Progenitor cell of endocrine pancreas (in vitro differentiated cells): ENCODE results near the gene INSYN1. TPM values are rescaled to one million over a fixed set of nuclear protein-coding genes. Genes with fewer than 3 reads are reported as not detected.
A peak's percentile ranks its signal among the peaks of the same experiment; 100 is the strongest.
"Not testable (repeated sequence)": the region's sequence is repeated elsewhere in the genome, so short reads cannot be mapped to it uniquely, and the experiment has no call there.

ENCODE experiments used
- DNase-seq: peaks from one replicate; pipeline ENCODE4 v3.0.0; 2021; ENCODE audit warnings: low spot score; ENCODE audit not compliant: unreplicated experiment
- H3K27ac Mint-ChIP-seq: 2 replicates; pipeline ENCODE4 v1.8.0; 2021; ENCODE audit warnings: mild to moderate bottlenecking, moderate library complexity, mixed read lengths
- H3K27me3 Mint-ChIP-seq: 2 replicates; pipeline ENCODE4 v1.8.0; 2021; ENCODE audit warnings: mixed read lengths
- H3K36me3 Mint-ChIP-seq: 2 replicates; pipeline ENCODE4 v1.8.0; 2022; ENCODE audit warnings: mixed read lengths; ENCODE audit not compliant: insufficient read depth
- H3K4me1 Mint-ChIP-seq: 2 replicates; pipeline ENCODE4 v1.8.0; 2021; ENCODE audit warnings: low read depth, mixed read lengths
- H3K4me3 Mint-ChIP-seq: 2 replicates; pipeline ENCODE4 v1.8.0; 2021; ENCODE audit warnings: low read depth, mild to moderate bottlenecking, moderate library complexity, mixed read lengths
- H3K9me3 Mint-ChIP-seq: 2 replicates; pipeline ENCODE4 v1.8.0; 2021; ENCODE audit warnings: low read depth, mixed read lengths
- total RNA-seq: library from RNA; stranded (reverse); gene quantifications from 2 replicates; pipeline ENCODE4 v1.2.1, GENCODE V29; 2021
- TF ChIP-seq, protein P1 (sequence below): fragments of 200-600 bp; sonication (generic); IDR thresholded peaks from one replicate; pipeline ENCODE4 v1.5.0; 2021; ENCODE audit warnings: antibody characterized with exemption, mild to moderate bottlenecking; ENCODE audit not compliant: unreplicated experiment

INSYN1 gene
- total RNA-seq, 1 donor from 2014 or later = 3.7 TPM

DNA sequence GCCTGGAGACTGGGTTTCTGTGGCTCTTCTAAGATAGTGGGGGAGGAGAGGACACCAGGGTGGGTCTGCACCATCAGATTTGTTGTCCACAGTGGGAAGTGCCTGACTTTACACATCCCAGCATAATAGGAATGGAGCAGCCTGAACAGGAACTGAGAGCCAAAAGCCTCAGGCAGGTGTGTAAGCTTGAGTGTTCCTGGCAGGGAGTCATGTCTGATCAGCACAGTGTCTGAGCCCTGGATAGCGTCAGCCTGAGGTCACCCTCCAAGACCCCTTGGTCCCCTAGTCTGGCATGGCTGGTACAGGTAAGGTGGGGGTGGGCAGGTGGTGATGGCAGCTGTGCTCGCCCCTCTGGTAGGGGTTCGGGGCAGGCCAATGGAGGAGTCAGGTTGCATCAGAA lies 20.2 kb downstream of the INSYN1 start:
- H3K27me3 Mint-ChIP-seq = peaks cover 4% of the 10 kb centered on the region
- H3K36me3 Mint-ChIP-seq = no peaks in the 10 kb centered on the region
- H3K27ac Mint-ChIP-seq = peak overlapping the region; percentile 16
- TF ChIP-seq, protein P1, sequence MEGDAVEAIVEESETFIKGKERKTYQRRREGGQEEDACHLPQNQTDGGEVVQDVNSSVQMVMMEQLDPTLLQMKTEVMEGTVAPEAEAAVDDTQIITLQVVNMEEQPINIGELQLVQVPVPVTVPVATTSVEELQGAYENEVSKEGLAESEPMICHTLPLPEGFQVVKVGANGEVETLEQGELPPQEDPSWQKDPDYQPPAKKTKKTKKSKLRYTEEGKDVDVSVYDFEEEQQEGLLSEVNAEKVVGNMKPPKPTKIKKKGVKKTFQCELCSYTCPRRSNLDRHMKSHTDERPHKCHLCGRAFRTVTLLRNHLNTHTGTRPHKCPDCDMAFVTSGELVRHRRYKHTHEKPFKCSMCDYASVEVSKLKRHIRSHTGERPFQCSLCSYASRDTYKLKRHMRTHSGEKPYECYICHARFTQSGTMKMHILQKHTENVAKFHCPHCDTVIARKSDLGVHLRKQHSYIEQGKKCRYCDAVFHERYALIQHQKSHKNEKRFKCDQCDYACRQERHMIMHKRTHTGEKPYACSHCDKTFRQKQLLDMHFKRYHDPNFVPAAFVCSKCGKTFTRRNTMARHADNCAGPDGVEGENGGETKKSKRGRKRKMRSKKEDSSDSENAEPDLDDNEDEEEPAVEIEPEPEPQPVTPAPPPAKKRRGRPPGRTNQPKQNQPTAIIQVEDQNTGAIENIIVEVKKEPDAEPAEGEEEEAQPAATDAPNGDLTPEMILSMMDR = no peak
- no peaks in the 10 kb centered on the region for H3K9me3 Mint-ChIP-seq
- no peaks in the 10 kb centered on the region for H3K4me1 Mint-ChIP-seq
- H3K4me3 Mint-ChIP-seq = no peak overlapping the region
- no peak for DNase-seq

DNA sequence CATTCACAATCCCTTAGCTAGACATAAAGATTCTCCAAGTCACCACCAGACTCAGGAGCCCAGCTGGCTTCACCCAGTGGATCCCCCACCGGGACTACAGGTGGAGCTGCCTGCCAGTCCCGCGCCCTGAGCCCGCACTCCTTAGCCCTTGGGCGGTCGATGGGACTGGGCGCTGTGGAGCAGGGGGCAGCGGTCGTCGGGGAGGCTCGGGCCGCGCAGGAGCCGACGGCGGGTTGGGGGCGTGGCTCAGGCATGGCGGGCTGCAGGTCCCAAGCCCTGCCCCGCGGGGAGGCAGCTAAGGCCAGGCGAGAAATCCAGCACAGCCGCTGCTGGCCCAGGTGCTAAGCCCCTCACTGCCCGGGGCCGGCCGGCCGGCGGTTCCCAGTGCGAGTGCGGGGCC lies 21.1 kb downstream of the INSYN1 start:
- not testable (repeated sequence) for H3K9me3 Mint-ChIP-seq, H3K36me3 Mint-ChIP-seq, H3K27ac Mint-ChIP-seq, H3K4me3 Mint-ChIP-seq, H3K27me3 Mint-ChIP-seq, H3K4me1 Mint-ChIP-seq, DNase-seq

DNA sequence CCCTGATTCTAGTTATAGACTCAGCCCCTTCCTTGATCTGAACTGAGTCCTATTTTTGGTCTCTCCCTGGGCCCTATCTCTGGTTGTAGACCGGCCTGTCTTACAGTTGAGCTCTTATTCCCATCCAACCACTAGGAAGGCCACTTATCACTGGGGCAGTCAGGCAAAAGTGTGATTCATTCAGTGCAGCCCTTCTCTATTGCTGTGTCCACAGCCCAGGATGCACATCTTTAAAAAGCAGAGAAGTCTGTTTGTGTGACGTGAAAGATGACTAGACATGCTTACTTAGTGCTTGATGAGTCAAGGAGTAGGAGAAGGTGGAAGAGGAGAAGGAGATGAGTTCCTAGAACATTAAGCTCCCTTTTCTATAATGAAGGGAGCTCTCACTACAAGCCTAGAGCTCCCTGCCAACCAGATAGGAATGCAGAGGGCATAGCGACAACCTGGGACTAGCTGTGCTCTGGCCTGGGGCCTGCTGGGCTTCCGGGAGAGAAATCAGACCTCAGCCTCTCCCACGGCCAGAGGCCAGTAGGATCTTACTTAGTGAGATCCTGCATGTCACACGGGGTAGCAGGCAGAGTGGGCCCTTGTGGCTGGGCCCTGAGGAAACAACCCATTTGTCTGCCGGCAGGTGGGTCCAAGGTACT lies 25.7 kb downstream of the INSYN1 start:
- no peak overlapping the region for H3K4me3 Mint-ChIP-seq
- H3K27me3 Mint-ChIP-seq = no peaks in the 10 kb centered on the region
- no peaks in the 10 kb centered on the region for H3K9me3 Mint-ChIP-seq
- H3K4me1 Mint-ChIP-seq = peaks cover 1% of the 10 kb centered on the region
- no peaks in the 10 kb centered on the region for H3K36me3 Mint-ChIP-seq
- TF ChIP-seq, protein P1 = no peak
- no peak for DNase-seq
- H3K27ac Mint-ChIP-seq = no peak overlapping the region

DNA sequence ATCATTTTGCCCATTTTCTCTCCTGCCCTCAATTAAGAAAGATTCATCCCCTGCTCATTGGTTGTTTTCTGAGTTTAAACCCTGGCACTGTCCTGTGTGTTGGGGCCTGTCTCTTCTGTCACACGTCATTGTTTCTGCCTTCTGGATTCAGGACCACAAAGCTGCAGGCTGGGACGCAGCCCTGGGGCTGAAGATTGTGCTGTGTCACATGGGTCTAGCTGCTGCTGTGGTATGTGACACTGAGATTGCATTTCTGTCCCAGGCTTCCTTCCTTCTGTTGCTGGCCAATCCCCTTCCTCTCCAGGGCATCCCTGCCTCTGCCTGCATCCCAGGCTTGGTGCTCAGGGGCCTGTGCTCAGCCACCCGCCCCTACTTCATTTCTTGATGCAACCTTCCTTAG lies 28.9 kb downstream of the INSYN1 start:
- Mint-ChIP-seq H3K4me1 (peaks cover 1% of the 10 kb centered on the region), H3K27me3 (no peaks in the 10 kb centered on the region), H3K27ac (peak overlapping the region; percentile 72), H3K4me3 (no peak overlapping the region), H3K36me3 (no peaks in the 10 kb centered on the region), H3K9me3 (no peaks in the 10 kb centered on the region)
- no peak for DNase-seq
- TF ChIP-seq, protein P1 = no peak

DNA sequence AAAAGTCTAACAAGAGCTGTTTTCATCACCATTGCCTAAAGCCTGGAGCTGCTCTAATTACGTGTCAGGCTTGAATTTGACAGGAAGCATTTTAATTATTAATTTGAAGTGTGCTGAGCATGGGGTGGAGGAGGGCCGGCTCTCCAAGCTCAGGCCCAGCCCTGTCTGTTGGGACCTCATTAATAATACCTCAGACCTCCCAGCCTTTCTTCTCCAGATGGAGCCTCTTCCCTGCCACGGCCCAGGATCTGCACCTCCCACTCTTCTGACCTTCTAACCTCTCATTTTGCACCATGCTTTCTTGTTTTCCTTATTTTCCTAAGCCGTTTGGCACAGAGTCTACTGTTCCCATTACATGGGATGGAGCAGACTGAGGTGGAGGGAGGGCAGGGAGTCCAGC lies 30.0 kb downstream of the INSYN1 start:
- no peak overlapping the region for H3K4me3 Mint-ChIP-seq
- no peaks in the 10 kb centered on the region for H3K27me3 Mint-ChIP-seq
- peaks cover 3% of the 10 kb centered on the region for H3K4me1 Mint-ChIP-seq
- no peak overlapping the region for H3K27ac Mint-ChIP-seq
- DNase-seq = no peak
- H3K9me3 Mint-ChIP-seq = no peaks in the 10 kb centered on the region
- TF ChIP-seq, protein P1 = no peak
- H3K36me3 Mint-ChIP-seq = no peaks in the 10 kb centered on the region

DNA sequence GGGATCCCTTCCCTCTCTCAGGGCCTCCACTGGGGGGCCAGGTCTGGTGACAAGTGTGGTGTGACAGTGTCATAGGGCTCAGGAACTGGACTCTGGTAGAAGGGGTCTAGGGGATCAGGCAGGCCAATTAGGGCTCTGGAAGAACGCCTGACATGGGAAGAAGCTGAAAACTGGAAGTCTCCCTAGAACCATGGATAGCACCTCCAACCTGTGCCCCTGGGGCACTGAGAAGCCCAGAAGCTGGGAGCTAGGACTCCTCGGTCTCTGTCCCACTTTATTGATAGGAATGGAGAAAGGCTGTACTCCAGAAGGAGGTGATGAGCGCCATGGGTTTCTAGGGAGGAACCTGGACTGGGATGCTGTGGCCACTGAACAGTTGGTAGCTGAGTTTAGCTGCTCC lies 30.7 kb downstream of the INSYN1 start:
- no peak for DNase-seq
- Mint-ChIP-seq H3K4me1 (peaks cover 3% of the 10 kb centered on the region), H3K27ac (no peak overlapping the region), H3K27me3 (no peaks in the 10 kb centered on the region), H3K4me3 (no peak overlapping the region), H3K9me3 (no peaks in the 10 kb centered on the region), H3K36me3 (no peaks in the 10 kb centered on the region)
- TF ChIP-seq, protein P1 = no peak
